Measurements from ENCODE around the gene PCLAF.

DNA sequence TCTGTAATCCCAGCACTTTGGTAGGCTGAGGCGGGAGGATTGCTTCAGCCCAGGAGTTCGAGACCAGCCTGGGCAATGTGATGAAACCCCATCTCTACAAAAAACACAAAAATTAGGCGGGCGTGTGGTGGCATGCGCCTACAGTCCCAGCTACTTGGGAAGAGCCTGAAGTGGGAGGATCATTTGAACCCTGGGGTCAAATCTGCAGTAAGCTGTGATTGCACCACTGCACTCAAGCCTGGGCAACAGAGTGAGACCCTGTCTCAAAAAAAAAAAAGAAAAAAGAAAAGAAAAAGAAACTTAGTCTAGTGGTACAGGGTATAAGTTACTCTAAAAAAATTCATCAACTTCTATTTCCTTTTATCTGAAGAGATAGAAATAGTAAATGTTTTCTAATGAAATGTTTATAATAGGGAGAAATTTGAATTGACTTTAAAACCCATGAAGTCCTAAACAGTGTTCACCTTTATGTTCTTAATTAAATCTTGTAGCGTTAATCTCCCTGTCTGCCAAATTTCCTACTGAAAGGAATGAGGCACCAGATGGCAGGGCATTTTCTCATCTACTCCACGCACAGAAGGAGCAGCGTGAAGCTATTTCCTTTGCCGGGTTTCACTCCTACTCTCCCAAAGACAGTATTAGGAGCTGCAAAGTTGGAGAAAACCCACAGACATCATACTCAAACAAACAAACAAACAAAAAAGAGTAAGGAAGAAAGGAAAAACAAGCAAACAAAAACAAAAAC is 1.9 kb downstream of the PCLAF start:
- no peak for TF ChIP-seq EZH2 (IDR thresholded peaks at IDR 0.05; ENCODE audit: borderline replicate concordance, insufficient read depth, low read depth, low read length, poor library complexity, severe bottlenecking)
- TF ChIP-seq, protein P1, sequence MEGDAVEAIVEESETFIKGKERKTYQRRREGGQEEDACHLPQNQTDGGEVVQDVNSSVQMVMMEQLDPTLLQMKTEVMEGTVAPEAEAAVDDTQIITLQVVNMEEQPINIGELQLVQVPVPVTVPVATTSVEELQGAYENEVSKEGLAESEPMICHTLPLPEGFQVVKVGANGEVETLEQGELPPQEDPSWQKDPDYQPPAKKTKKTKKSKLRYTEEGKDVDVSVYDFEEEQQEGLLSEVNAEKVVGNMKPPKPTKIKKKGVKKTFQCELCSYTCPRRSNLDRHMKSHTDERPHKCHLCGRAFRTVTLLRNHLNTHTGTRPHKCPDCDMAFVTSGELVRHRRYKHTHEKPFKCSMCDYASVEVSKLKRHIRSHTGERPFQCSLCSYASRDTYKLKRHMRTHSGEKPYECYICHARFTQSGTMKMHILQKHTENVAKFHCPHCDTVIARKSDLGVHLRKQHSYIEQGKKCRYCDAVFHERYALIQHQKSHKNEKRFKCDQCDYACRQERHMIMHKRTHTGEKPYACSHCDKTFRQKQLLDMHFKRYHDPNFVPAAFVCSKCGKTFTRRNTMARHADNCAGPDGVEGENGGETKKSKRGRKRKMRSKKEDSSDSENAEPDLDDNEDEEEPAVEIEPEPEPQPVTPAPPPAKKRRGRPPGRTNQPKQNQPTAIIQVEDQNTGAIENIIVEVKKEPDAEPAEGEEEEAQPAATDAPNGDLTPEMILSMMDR (IDR thresholded peaks at IDR 0.05) = no peak

All from B cell (primary cell).